Measurements from ENCODE around the gene DPH2.

The DPH2 gene, protein sequence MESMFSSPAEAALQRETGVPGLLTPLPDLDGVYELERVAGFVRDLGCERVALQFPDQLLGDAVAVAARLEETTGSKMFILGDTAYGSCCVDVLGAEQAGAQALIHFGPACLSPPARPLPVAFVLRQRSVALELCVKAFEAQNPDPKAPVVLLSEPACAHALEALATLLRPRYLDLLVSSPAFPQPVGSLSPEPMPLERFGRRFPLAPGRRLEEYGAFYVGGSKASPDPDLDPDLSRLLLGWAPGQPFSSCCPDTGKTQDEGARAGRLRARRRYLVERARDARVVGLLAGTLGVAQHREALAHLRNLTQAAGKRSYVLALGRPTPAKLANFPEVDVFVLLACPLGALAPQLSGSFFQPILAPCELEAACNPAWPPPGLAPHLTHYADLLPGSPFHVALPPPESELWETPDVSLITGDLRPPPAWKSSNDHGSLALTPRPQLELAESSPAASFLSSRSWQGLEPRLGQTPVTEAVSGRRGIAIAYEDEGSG

GRCh38 chr1:43969746-43970466 lies at the start of gene DPH2:
TSS of gene DPH2 (plus strand) at chr1:43970010. CDS start at chr1:43970176, 166 bp downstream.
- DNase-seq: peak; percentile 89

DNA sequence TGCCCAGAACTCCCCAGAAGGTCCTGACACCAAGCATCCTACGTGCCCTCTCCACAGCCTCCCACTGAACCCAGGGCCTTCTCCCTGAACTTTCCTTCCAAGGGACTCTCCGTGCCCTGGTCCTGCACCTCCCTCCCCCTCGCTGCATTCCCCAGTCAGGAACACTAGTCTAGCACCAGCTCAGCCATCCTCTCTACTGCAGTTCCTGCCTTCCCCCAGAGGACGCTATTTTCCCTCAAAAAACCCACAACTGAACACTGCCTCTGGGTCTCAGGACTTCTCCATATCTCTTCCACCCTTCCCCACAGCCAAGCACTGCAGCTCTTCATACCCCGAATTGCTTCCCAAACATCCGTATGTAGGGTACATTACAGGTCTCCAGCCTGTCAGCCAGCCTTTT lies 48.8 kb upstream of the DPH2 start:
- DNase-seq: no peak

GRCh38 chr1:43924516-43924915 lies 45.3 kb upstream of the DPH2 start:
- no peak for DNase-seq

DNA sequence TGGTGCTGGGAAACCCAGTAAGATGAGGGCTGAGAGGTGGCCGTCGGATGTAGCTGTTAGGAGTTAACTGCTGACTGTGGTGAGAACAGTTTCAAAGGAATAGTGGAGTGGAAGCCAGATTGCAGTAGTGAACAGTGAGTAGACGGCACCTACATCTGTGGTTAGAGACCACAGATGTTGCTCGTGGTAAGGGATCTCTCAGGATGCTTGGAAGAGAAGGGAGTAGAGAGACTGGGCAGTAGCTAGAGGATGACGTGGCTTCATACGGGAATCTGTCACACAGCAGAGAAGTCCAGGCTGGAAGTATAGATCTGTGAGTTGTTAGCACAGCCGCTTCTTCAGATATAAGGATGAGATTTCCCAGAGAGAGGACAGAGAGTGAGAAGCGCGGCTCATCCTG lies 44.0 kb upstream of the DPH2 start:
- DNase-seq: no peak

DNA sequence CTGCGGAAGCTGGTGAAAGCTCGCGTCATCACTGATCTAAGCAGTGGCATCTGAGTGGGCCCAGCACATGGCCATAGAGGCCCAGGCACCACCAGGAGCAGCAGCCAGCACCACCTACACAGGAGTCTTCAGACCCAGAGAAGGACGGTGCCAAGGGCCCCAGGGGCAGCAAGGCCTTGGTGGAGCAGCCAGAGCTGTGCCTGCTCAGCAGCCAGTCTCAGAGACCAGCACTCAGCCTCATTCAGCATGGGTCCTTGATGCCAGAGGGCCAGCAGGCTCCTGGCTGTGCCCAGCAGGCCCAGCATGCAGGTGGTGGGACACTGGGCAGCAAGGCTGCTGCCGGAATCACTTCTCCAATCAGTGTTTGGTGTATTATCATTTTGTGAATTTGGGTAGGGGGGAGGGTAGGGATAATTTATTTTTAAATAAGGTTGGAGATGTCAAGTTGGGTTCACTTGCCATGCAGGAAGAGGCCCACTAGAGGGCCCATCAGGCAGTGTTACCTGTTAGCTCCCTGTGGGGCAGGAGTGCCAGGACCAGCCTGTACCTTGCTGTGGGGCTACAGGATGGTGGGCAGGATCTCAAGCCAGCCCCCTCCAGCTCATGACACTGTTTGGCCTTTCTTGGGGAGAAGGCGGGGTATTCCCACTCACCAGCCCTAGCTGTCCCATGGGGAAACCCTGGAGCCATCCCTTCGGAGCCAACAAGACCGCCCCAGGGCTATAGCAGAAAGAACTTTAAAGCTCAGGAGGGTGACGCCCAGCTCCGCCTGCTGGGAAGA lies 39.5 kb upstream of the DPH2 start:
- no peak for DNase-seq

- no peak for DNase-seq
Observed at GRCh38 chr1:43930949-43931275, 38.9 kb upstream of the DPH2 start.

DNA sequence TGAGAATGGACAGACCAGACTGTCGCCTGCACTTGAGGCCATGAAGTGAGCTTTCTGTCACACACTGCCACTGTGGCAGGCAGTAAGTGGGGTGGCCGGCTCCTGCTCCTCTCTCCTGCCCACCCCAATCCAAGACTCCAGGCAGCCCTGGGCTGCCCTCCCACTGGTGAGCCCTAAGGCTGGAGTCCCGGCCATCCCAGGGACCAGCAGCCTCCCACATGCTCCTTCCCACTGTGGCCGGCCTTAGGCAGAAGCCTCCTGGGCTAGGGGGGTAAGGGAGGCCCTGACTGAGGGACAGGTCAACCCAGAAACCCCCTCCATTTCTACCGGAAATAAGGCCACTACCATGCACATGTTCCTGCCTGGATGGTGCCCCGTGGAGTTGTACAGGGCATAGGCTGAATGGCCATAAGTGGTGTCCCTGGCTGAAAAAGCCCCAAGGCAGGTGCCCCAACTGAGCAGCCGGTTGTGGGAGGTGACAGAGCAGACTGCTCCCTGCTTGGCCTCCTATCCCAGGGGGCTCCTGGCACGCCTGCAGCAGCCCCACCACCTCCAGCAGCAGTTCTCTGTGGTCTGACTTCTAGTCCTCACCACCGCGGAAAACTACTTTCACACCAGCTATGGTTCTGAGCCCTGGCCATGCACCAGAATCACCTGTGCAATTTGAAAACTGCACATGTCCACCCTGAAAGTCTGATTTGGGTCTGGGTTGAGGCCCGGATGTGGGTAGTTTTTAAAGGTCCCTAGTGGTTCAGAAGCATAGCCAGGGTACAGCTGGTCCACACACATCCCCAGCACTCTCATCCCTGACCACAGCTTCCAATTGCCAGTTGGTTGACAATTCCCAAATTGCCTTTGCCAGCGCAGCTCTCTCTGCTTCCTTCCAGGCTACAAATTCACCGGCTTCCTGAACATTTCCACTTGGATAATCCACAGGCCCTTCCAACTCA lies 37.8 kb upstream of the DPH2 start:
- DNase-seq: no peak

- no peak for DNase-seq
Observed at GRCh38 chr1:43932786-43933385, 36.9 kb upstream of the DPH2 start.

DNA sequence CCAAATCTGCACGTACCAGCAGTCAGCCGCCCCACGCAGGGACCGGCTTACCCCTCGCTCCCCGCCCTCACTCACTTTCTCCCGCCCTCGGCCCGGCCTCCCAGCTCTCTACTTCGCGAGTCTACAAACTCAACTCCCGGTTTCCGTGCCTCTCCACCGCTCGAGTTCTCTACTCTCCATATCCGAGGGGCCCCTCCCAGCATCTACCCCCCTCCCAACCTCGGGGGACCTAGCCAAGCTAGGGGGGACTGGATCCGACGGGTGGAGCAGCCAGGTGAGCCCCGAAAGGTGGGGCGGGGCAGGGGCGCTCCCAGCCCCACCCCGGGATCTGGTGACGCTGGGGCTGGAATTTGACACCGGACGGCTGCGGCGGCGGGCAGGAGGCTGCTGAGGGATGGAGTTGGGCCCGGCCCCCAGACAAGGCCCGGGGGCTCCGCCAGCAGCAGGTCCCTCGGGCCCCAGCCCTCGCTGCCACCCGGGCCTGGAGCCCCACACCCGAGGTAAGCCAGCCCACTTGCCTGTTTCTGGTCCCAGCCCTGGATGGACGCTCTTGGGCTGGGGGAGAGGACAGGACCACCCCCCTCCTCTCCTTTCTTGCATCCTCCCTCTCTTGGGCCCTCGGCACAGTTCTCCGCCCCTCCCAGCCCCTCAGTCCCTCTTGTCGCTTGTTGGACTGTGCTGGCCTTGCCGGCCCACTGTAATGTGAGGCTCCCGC lies 36.3 kb upstream of the DPH2 start, which contains the start of gene ARTN:
Gene ARTN, plus strand, starts transcription at position 416 of the 715 bp plus-strand sequence. CDS start 1,856 bp downstream, outside the sequence.
- no peak for DNase-seq

GRCh38 chr1:43934101-43934985 lies 35.5 kb upstream of the DPH2 start:
- no peak for DNase-seq

- no peak for DNase-seq
Observed at GRCh38 chr1:43934986-43935324, 34.9 kb upstream of the DPH2 start.

DNA sequence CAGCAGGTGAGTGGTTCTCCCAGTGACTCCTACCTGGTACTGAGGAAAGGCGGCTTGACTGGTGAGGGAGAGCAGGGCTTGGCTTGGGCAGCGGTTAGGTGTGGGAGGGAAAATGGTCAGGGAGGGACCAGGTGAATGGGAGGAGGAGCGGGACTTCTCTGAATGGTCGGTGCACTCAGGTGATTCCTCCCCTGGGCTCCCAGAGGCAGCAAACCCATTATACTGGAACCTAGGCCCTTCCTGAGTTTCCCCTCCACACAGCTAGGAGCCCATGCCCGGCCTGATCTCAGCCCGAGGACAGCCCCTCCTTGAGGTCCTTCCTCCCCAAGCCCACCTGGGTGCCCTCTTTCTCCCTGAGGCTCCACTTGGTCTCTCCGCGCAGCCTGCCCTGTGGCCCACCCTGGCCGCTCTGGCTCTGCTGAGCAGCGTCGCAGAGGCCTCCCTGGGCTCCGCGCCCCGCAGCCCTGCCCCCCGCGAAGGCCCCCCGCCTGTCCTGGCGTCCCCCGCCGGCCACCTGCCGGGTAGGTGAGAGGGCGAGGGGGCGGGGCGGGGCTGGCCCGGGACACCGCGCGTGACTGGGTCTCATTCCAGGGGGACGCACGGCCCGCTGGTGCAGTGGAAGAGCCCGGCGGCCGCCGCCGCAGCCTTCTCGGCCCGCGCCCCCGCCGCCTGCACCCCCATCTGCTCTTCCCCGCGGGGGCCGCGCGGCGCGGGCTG lies 33.9 kb upstream of the DPH2 start:
- no peak for DNase-seq

GRCh38 chr1:43936431-43937151 lies 33.2 kb upstream of the DPH2 start:
- no peak for DNase-seq

DNA sequence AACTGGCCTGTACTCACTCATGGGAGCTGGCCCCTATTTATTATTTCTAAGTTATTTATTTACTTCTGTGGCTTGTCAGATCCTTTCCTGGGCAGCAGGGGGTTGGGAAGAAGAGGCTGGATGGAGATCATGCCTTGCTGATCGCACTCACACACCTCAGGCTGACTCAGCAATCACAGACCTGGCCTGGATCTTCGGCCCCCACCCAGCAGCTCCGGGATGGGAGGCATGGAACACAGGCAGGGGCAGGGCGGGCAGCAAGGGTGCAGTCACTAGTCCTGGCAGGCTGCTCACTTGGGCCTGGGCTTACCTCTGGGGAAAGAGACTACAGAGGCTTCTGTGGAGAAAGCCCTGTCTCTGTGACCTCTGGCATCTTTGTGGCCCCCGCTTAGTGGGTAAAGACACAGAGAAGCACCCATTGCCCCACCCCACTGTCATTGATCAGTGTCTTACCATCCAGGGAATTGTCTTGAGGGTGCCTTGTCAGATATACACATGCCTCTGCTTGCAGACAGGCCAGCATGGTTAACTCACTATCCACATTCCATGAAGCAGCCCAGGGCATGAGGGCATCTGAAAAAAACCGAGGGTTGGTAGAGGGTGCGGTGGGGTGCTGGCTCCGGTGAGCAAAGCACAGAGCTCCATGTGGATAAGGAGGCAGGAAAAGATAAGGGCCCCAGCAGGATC lies 32.5 kb upstream of the DPH2 start:
- no peak for DNase-seq

- no peak for DNase-seq
Observed at GRCh38 chr1:43938383-43938782, 31.4 kb upstream of the DPH2 start.

GRCh38 chr1:43938892-43939587 lies 30.8 kb upstream of the DPH2 start:
- no peak for DNase-seq

- DNase-seq: no peak
Observed at GRCh38 chr1:43942411-43942810, 27.4 kb upstream of the DPH2 start.

Measured in NCI-H187 treated with DMSO at 0.1 percent for 48 hours (cell line).